Suppressor macrophage treated with lipopolysaccharide for 4 hours (primary cell): Measurements from ENCODE around the gene ELOVL1.

Experiments
- DNase-seq: peaks from one replicate; pipeline ENCODE4 v3.0.0-alpha.2; 2020

The ELOVL1 gene

DNA sequence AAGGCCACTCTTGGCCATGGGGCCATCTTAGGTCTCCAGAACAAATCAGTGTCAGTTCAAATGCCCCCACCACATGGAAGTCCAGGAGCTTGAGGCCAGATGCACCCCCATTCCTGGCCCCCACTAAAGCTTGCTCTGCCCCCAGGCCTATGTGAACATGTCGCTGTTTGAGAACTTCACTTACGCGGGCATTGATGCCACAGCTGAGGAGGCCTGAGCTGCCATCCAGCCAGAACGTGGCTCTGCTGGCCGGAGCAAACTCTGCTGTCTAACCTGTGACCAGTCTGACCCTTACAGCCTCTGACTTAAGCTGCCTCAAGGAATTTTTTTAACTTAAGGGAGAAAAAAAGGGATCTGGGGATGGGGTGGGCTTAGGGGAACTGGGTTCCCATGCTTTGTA is 45.3 kb downstream of the ELOVL1 start:
- DNase-seq, result no peak

DNA sequence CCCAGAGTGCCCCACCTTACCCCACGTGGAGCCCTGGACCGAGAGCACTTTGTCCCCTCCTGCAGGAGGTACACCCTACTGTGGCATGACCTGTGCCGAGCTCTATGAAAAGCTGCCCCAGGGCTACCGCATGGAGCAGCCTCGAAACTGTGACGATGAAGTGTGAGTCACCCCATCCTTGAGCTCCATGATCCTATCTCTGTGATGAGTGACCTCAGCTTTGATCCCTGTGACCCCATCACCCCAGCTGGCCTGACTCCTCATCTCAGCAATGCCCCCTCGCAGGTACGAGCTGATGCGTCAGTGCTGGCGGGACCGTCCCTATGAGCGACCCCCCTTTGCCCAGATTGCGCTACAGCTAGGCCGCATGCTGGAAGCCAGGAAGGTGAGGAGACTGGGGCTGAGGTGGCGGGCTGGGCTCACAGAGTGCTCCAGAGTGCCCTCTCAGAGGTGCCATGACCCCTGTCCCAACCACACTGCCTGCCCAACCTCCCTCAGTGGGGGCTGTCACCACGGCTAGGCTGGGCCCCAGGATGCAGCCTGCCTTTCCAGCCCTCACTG is 46.4 kb downstream of the ELOVL1 start:
- no peak for DNase-seq

DNA sequence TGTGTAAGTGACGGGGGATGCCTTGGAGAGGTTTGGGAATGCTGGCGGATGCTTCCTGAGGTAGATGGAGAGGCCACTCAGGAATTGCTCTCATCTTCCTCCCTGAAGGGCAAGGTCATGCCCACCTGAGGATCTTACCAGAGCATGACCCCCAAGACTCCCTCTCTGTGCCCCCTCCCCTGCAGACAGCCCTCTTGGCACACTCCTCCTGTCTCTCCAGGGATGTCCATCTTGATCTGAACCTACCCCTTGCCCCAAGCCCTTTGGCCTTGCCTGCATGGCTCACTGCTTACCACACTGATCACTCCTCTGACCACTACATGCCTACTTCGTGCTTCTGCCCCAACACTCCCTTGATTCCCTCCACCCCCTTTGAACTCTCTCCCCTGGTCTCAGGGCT is 48.0 kb downstream of the ELOVL1 start:
- DNase-seq, result no peak

DNA sequence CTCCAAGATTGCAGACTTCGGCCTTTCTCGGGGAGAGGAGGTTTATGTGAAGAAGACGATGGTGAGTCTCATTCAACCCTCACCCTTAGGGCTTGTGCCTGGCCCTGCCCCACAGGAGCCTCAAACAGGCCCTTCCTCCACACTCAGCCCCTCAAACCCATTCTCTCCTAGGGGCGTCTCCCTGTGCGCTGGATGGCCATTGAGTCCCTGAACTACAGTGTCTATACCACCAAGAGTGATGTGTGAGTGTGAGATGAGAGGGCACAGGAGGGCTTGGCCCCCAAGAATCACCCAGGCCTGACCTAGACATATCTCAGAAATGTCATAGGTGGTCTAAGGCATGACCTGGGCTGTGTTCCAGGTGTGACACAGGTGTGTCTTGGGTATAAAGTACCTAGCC is 48.5 kb downstream of the ELOVL1 start:
- no peak for DNase-seq

DNA sequence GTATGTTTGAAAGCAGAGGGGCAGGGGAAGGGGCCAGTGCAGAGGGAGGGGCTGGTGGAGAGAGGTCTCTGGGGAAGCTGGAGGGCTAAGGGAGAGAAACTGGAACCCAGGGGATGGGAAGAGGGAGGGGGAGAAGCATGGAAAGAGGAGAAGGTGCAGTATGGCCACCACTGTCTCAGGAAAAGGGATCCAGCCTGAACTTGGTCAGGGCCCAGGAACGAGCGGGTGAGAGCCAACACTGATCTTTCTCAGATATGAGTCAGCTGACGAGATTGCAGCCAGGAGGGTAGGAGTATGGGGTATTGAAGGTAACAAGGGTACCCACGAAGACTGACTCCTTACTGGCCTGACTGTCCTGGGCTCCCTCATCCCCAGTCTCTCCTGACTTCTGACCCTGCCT is 49.0 kb downstream of the ELOVL1 start:
- DNase-seq, result no peak

DNA sequence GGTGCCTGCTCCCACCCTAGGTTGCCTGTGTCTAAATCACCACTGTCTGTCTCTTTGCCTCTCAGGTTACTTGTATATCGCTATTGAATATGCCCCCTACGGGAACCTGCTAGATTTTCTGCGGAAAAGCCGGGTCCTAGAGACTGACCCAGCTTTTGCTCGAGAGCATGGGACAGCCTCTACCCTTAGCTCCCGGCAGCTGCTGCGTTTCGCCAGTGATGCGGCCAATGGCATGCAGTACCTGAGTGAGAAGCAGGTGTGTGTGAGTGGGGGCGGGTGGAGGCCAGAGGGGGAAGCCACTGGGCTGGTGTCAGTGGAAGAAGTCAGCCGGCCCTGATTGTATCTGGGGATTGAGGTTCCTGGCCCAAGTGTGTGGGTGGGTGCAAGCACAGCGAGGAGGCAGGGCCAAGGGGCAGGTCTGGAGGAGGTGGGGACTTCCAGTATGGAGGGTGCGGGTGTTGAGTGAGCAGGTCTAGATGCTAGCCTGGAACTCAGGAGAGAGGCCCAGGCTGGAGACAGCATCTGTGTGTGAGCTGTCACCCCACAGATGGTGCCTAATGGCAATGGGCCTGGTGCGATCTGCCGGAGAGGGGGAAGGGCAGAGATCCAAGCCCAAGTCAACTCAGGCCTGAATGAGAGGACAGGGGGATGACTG is 49.9 kb downstream of the ELOVL1 start:
- no peak for DNase-seq

DNA sequence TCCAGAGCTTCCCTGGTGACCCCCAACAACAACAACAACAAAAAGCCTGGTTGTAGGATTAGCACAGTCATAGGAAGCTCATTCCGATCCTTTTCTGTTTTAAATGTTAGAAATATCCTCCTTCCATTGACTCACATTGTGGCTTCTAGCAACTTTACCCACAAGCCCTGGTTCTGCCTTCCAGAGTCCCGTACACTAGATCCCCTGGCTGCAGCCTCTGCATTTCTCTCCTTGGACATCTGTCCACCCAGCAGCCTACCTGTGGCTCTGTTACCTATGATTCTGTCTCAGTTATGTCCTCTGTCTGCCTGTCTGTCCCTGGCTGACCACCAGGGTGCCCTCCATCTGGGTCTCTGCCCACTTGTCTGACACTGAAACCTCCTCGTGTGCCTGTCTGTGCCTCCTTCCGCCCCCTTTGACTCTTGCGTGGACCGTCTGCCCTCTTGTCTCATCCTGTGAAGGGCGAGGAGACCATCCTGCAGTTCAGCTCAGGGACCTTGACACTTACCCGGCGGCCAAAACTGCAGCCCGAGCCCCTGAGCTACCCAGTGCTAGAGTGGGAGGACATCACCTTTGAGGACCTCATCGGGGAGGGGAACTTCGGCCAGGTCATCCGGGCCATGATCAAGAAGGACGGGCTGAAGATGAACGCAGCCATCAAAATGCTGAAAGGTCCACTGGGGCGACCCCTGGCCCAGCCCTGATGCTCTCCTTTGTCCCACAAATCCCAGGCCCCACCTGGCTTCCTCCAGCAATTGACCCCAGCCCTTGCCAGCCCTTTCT is 50.9 kb downstream of the ELOVL1 start:
- DNase-seq, result no peak

DNA sequence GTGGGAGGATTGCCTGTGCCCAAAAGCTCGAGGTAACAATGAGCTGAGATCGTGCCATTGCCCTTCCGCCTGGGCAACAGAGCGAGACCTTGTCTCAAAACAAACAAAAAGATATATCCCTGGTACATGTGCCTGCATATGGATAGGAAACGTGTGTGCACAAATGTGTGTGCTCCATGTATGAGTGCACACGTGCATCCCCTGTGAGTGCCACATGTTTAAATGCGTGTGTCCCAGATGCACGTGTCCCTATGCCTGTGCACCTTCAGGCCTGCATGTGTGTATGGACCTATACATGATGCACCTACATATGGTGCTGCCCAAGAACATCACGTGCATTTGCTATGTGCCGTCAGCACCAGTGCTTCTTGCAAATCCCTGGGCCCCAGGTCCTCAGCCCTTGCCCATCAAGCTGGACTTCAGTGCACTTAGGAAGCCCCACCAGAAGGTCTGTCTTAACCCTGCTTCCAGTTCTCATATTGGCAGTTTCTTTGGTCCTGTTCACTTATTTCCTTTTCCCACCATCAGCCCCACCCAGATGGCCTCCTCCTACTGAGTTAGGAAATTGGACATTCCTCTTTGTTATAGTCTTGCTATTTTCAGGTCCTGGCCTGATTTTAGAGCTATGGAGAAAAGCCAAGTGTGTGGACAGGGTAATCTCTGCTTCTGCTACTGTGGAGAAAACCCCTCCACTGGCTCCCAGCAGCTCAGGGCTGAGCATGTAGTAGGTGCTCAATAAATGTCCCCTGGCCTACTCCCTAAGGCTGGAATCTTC is 51.7 kb downstream of the ELOVL1 start:
- DNase-seq, result no peak

DNA sequence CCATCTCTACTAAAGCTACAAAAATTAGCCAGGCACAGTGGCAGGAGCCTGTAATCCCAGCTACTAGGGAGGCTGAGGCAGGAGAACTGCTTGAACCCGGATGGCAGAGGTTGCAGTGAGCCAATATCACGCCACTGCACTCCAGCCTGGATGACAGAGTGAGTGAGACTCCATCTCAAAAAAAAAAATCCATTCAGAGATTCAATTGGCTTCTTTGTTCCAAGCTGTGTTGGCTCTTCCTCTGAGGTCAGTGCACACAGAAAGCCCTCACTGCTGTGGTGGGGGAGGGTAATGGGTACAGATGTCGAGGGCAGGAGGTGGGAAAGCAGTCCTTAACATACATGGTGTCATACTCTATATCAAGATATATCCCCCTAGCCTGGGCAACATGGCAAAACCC is 52.3 kb downstream of the ELOVL1 start:
- DNase-seq, result no peak

DNA sequence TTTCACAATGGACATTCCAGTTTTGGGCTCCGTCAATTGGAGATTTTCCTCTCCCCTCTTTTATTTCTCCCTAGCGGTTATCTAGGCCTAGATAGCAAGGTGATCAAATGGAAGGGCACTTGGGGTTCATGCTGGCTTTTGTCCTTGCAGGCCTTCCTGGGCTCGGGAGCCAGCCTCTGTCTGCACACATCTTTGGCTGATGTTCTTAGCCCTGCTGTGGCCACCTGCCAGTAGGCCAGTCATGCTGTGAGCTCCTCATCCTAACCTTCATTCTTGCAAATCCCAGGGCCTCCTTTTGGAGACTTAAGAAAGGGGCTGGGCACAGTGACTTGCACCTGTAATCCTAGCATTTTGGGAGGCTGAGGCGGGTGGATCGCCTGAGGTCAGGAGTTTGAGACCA is 53.6 kb downstream of the ELOVL1 start:
- no peak for DNase-seq

DNA sequence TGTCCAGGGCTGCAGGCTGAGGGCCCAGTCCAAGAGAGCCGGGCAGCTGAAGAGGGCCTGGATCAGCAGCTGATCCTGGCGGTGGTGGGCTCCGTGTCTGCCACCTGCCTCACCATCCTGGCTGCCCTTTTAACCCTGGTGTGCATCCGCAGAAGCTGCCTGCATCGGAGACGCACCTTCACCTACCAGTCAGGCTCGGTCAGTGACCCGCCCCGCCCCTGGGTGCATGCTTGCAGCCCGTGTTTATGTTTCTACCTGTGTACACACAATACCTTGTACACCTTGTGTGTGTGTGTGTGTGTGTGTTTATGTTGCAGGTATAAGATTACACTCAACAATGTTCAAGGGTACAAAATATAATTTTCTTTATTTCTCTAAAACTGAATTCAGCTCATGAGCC is 54.0 kb downstream of the ELOVL1 start:
- no peak for DNase-seq
